Liver (tissue), 9 donors: ENCODE data around the gene HOXC6. TPM values are rescaled to one million over a fixed set of nuclear protein-coding genes. Genes with fewer than 3 reads are reported as not detected.

Experiments used
- DNase-seq: peaks from one replicate; pipeline ENCODE4 v3.0.0-alpha.2; 2017; ENCODE audit warnings: low spot score
- H3K27ac ChIP-seq, 2 donors: one replicate each; pipeline ENCODE4 v1.7.0; 2013; ENCODE audit warnings: inconsistent platforms in 2 of 2, low read length in 2 of 2, control low read depth in 1 of 2, low read depth in 1 of 2, mild to moderate bottlenecking in 1 of 2
- H3K27me3 ChIP-seq, 4 donors: one replicate each; pipeline versions ENCODE4 v1.6.1 to v1.7.0; 2013; ENCODE audit warnings: low read length in 3 of 4, inconsistent platforms in 1 of 4, mild to moderate bottlenecking in 1 of 4, moderate library complexity in 1 of 4; ENCODE audit not compliant: control insufficient read depth in 4 of 4, insufficient read depth in 4 of 4
- H3K36me3 ChIP-seq, 4 donors: one replicate each; pipeline versions ENCODE4 v1.6.1 to v1.7.0; 2013; ENCODE audit warnings: low read length in 3 of 4, mild to moderate bottlenecking in 3 of 4, low read depth in 1 of 4, moderate library complexity in 1 of 4; ENCODE audit not compliant: control insufficient read depth in 4 of 4, insufficient read depth in 3 of 4
- H3K4me1 ChIP-seq, 4 donors: one replicate each; pipeline versions ENCODE4 v1.6.1 to v1.7.0; 2013; ENCODE audit warnings: low read length in 3 of 4, mild to moderate bottlenecking in 3 of 4, moderate library complexity in 1 of 4; ENCODE audit not compliant: control insufficient read depth in 4 of 4, insufficient read depth in 4 of 4
- H3K4me3 ChIP-seq, 3 donors: one replicate each; pipeline versions ENCODE4 v1.6.1 to v1.7.0; 2013; ENCODE audit warnings: low read length in 3 of 3, control low read depth in 1 of 3, low read depth in 1 of 3, mild to moderate bottlenecking in 1 of 3
- H3K9ac ChIP-seq, 2 donors: one replicate each; pipeline ENCODE4 v1.7.0; 2013; ENCODE audit warnings: low read length in 2 of 2, mild to moderate bottlenecking in 2 of 2, moderate library complexity in 2 of 2, control low read depth in 1 of 2, low read depth in 1 of 2
- H3K9me3 ChIP-seq, 4 donors: one replicate each; pipeline versions ENCODE4 v1.6.1 to v1.7.0; 2013; ENCODE audit warnings: low read length in 3 of 4; ENCODE audit not compliant: control insufficient read depth in 4 of 4
- FOXA1 ChIP-seq: IDR thresholded peaks from 2 replicates; pipeline ENCODE4 v1.6.1; 2016; ENCODE audit warnings: antibody characterized with exemption
- JUND ChIP-seq, 2 donors: IDR thresholded peaks; 2 replicates each; pipeline ENCODE4 v1.6.1; 2016; ENCODE audit warnings: antibody characterized with exemption in 2 of 2
- RAD21 ChIP-seq, 2 donors: IDR thresholded peaks; 2 replicates each; pipeline ENCODE4 v1.6.1; 2016; ENCODE audit warnings: antibody characterized with exemption in 2 of 2, mild to moderate bottlenecking in 2 of 2
- RXRA ChIP-seq, 2 donors: IDR thresholded peaks; 2 replicates each; pipeline ENCODE4 v1.6.1; 2017 to 2018; ENCODE audit warnings: antibody characterized with exemption in 2 of 2, mild to moderate bottlenecking in 1 of 2
- YY1 ChIP-seq: IDR thresholded peaks from 2 replicates; pipeline ENCODE4 v1.6.1; 2016; ENCODE audit warnings: antibody characterized with exemption, mild to moderate bottlenecking
- WGBS: extraction: QIAGEN DNeasy Blood & Tissue Kit; methylation state at CpG from one replicate; pipeline ENCODE4 v1.1.7; 2013; 5-methylcytosine and 5-hydroxymethylcytosine counted together
- polyA plus RNA-seq, 2 donors: library from polyadenylated mRNA; stranded (reverse) in 1 of 2; unstranded in 1 of 2; fragments of 200-250 nt in 1 of 2; fragments of >200 nt in 1 of 2; fragmentation: Nextera tagmentation in 1 of 2; extraction: Ambion mirVana in 1 of 2; gene quantifications; one replicate each; pipeline versions ENCODE4 v1.2.1 to v1.2.3, GENCODE V29; 2013 to 2015
- total RNA-seq, 2 donors: library from RNA; depleted of rRNA; stranded (reverse); fragments of >200 nt; gene quantifications; one replicate each; pipeline ENCODE4 v1.2.3, GENCODE V29; 2014
- TF ChIP-seq, protein P1 (sequence below): IDR thresholded peaks from 2 replicates; pipeline ENCODE4 v1.6.1; 2016; ENCODE audit warnings: antibody characterized with exemption
- TF ChIP-seq, protein P2 (sequence below): IDR thresholded peaks from 2 replicates; pipeline ENCODE4 v1.6.1; 2016; ENCODE audit warnings: antibody characterized with exemption
- TF ChIP-seq, protein P3 (sequence below): fragments of 150-350 bp; IDR thresholded peaks from 2 replicates; pipeline ENCODE4 v1.5.1; 2017; ENCODE audit warnings: improper control_type of control experiment, low read depth, low read length; ENCODE audit not compliant: missing input control
- TF ChIP-seq, protein P4 (sequence below): IDR thresholded peaks from 2 replicates; pipeline ENCODE4 v1.6.1; 2016; ENCODE audit warnings: antibody characterized with exemption, mild to moderate bottlenecking
- donor health status: healthy.
- donor health status: healthy.
- donor health status: healthy.
- donor health status: healthy.
- donor health status: healthy.

Gene HOXC6
- total and polyA plus RNA-seq, 4 donors: 0.33 TPM; not detected in 3

DNA sequence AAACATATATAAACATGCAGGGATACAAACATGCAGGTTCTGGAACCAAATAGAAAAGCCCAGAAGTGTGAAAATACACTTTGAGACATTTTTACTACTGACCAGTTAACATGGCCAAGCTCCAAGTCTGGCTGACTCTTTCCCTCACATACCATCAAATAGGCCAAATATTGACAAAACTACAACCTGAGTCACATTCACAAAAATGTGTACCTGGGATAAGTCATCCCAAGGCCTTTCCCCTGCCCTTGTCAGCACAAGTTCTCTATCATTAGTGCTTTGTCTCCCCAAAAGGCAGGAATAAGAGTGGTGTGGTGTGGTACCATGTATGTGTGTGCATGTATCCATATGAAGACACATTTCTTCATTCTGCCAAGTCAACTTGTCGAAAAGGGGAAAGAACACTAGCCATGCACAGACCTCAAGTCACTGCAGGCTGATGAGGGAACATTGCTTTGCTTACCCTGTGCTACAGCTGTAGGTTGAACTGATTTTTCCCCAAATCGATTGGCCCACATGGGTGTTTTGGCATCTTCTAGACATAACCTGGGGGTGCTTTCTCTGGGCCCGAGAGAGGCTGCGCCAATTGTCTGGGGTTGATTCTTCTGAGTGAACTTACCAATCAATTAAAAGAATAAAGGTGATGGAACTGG, 40.3 kb downstream of the HOXC6 start:
- Histone ChIP-seq H3K4me1 (no peaks in the 10 kb centered on the region), H3K9ac (no peak overlapping the region), H3K36me3 (no peaks in the 10 kb centered on the region), H3K4me3 (no peak overlapping the region), H3K27me3 (peaks cover 0 to 21% (median 1%) of the 10 kb centered on the region in 4 donors), H3K9me3 (no peaks in the 10 kb centered on the region), H3K27ac (no peak overlapping the region)
- WGBS: 85% methylated on average over 4 of the region's 4 CpGs
- TF ChIP-seq, protein P1, sequence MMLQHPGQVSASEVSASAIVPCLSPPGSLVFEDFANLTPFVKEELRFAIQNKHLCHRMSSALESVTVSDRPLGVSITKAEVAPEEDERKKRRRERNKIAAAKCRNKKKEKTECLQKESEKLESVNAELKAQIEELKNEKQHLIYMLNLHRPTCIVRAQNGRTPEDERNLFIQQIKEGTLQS: no peak
- TF ChIP-seq, protein P2, sequence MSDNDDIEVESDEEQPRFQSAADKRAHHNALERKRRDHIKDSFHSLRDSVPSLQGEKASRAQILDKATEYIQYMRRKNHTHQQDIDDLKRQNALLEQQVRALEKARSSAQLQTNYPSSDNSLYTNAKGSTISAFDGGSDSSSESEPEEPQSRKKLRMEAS: no peak
- no peak for TF ChIP-seq FOXA1
- TF ChIP-seq RAD21 (IDR thresholded peaks at IDR 0.05): no peak
- no peak for DNase-seq

DNA sequence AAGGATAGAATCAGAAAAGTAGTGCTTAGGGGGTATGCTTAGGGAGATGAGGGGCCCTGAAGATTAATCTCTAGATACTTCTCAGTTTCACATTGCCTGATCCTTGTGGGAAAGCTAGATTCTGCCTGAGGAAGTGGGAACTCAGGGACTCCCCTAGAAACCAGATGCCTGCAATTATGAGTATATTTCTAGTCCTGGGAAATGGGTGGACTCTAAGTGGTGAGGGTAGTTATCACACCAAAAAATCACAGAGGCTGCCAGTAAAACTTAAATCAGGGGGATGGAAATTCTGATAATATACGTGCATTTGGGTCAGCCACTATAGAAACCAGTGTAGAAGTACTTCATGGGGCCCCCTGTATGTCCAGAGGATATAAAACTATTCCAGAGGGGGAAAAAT, 43.7 kb downstream of the HOXC6 start:
- WGBS: 33% methylated on average over 1 of the region's 1 CpG
- H3K27ac ChIP-seq: no peak overlapping the region
- no peak overlapping the region for H3K9ac ChIP-seq
- H3K36me3 ChIP-seq: no peaks in the 10 kb centered on the region
- DNase-seq: no peak
- no peak overlapping the region for H3K4me3 ChIP-seq
- no peaks in the 10 kb centered on the region for H3K4me1 ChIP-seq
- H3K27me3 ChIP-seq: peaks cover 0 to 9% (median 2%) of the 10 kb centered on the region in 4 donors
- TF ChIP-seq RXRA (IDR thresholded peaks at IDR 0.05): no peak
- TF ChIP-seq, protein P3, sequence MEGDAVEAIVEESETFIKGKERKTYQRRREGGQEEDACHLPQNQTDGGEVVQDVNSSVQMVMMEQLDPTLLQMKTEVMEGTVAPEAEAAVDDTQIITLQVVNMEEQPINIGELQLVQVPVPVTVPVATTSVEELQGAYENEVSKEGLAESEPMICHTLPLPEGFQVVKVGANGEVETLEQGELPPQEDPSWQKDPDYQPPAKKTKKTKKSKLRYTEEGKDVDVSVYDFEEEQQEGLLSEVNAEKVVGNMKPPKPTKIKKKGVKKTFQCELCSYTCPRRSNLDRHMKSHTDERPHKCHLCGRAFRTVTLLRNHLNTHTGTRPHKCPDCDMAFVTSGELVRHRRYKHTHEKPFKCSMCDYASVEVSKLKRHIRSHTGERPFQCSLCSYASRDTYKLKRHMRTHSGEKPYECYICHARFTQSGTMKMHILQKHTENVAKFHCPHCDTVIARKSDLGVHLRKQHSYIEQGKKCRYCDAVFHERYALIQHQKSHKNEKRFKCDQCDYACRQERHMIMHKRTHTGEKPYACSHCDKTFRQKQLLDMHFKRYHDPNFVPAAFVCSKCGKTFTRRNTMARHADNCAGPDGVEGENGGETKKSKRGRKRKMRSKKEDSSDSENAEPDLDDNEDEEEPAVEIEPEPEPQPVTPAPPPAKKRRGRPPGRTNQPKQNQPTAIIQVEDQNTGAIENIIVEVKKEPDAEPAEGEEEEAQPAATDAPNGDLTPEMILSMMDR: no peak
- no peaks in the 10 kb centered on the region for H3K9me3 ChIP-seq

DNA sequence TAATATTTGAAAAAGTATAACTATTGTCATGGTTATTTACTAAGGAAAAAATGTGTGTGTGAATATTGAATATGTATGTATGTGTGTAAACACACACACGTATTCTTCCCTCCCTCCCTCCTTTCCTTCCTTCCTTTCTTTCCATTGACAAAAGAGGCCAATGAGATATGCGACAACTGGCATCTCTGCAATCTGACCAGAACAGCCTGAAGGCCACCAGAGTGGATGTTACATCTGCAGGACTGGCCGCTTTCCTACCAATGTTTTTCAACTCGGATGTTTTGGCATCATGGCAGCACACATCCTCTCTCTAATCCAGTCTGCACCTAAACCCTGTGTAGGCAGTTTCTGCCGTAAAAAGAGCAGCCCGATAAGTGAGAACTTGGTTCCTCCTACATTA, 46.1 kb downstream of the HOXC6 start:
- TF ChIP-seq YY1: no peak
- TF ChIP-seq JUND (IDR thresholded peaks at IDR 0.05): no peak
- TF ChIP-seq, protein P1: no peak
- TF ChIP-seq, protein P4, sequence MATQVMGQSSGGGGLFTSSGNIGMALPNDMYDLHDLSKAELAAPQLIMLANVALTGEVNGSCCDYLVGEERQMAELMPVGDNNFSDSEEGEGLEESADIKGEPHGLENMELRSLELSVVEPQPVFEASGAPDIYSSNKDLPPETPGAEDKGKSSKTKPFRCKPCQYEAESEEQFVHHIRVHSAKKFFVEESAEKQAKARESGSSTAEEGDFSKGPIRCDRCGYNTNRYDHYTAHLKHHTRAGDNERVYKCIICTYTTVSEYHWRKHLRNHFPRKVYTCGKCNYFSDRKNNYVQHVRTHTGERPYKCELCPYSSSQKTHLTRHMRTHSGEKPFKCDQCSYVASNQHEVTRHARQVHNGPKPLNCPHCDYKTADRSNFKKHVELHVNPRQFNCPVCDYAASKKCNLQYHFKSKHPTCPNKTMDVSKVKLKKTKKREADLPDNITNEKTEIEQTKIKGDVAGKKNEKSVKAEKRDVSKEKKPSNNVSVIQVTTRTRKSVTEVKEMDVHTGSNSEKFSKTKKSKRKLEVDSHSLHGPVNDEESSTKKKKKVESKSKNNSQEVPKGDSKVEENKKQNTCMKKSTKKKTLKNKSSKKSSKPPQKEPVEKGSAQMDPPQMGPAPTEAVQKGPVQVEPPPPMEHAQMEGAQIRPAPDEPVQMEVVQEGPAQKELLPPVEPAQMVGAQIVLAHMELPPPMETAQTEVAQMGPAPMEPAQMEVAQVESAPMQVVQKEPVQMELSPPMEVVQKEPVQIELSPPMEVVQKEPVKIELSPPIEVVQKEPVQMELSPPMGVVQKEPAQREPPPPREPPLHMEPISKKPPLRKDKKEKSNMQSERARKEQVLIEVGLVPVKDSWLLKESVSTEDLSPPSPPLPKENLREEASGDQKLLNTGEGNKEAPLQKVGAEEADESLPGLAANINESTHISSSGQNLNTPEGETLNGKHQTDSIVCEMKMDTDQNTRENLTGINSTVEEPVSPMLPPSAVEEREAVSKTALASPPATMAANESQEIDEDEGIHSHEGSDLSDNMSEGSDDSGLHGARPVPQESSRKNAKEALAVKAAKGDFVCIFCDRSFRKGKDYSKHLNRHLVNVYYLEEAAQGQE: no peak
- no peak for TF ChIP-seq RXRA (IDR thresholded peaks at IDR 0.05)

More for the DNA sequence above, 46.1 kb downstream of the HOXC6 start:
- no peaks in the 10 kb centered on the region for H3K4me1 ChIP-seq
- no peak for DNase-seq
- H3K9me3 ChIP-seq: no peaks in the 10 kb centered on the region
- 75% methylated on average over 6 of the region's 6 CpGs for WGBS
- no peaks in the 10 kb centered on the region for H3K36me3 ChIP-seq
- no peak overlapping the region for H3K27ac ChIP-seq
- H3K27me3 ChIP-seq: peaks cover 0 to 9% (median 2%) of the 10 kb centered on the region in 4 donors
- no peak overlapping the region for H3K9ac ChIP-seq
- no peak overlapping the region for H3K4me3 ChIP-seq
